WTC11 (cell line): ENCODE data around the gene EXD3. TPM values are rescaled to one million over a fixed set of nuclear protein-coding genes. Genes with fewer than 3 reads are reported as not detected.

Experiments used
- ATAC-seq: fragments of 200-7000 bp; cut with Tn5 transposase; 2 replicates; pipeline ENCODE4 v1.10.0; 2021; ENCODE audit warnings: mild to moderate bottlenecking, moderate library complexity
- CTCF ChIA-PET: fragments of 300-600 bp; sonication (Branson Sonifier 250); formaldehyde crosslinking; loops from one replicate; lab custom pipeline; 2021; ENCODE audit warnings: antibody characterized with exemption; lab: Charles Lee
- POLR2A ChIA-PET: fragments of 350-600 bp; sonication (Branson Sonifier 250); formaldehyde crosslinking; loops from one replicate; lab custom pipeline; 2021; ENCODE audit warnings: antibody characterized with exemption; lab: Charles Lee
- DNase-seq: peaks from one replicate; pipeline ENCODE4 v3.0.0; 2021; ENCODE audit warnings: low spot score
- H3K27ac Mint-ChIP-seq: 2 replicates; pipeline ENCODE4 v1.8.0; 2021; ENCODE audit warnings: mixed read lengths
- H3K27me3 Mint-ChIP-seq: 2 replicates; pipeline ENCODE4 v1.8.0; 2021; ENCODE audit warnings: low read depth, mild to moderate bottlenecking, moderate library complexity, mixed read lengths
- H3K36me3 Mint-ChIP-seq: 2 replicates; pipeline ENCODE4 v1.8.0; 2021; ENCODE audit warnings: mixed read lengths
- H3K4me1 Mint-ChIP-seq: 2 replicates; pipeline ENCODE4 v1.8.0; 2022; ENCODE audit warnings: mixed read lengths
- H3K4me3 Mint-ChIP-seq: 2 replicates; pipeline ENCODE4 v1.8.0; 2021; ENCODE audit warnings: mild to moderate bottlenecking, moderate library complexity, mixed read lengths
- H3K9me3 Mint-ChIP-seq: 2 replicates; pipeline ENCODE4 v1.8.0; 2021; ENCODE audit warnings: mixed read lengths
- ATF1 ChIP-seq: sonication (generic); formaldehyde crosslinking; IDR thresholded peaks from 2 replicates; pipeline ENCODE4 v1.8.1; 2023; ENCODE audit warnings: mild to moderate bottlenecking, moderate library complexity, missing genetic modification reagents
- CBFB ChIP-seq: sonication (generic); formaldehyde crosslinking; IDR thresholded peaks from 2 replicates; pipeline ENCODE4 v1.8.1; 2022; ENCODE audit warnings: mild to moderate bottlenecking, low read depth, missing genetic modification reagents
- CREB1 ChIP-seq: sonication (generic); formaldehyde crosslinking; IDR thresholded peaks from 2 replicates; pipeline ENCODE4 v1.8.0; 2023; ENCODE audit warnings: mild to moderate bottlenecking, missing genetic modification reagents
- CREM ChIP-seq: sonication (generic); formaldehyde crosslinking; IDR thresholded peaks from 2 replicates; pipeline ENCODE4 v1.8.1; 2022; ENCODE audit warnings: mild to moderate bottlenecking, missing genetic modification reagents, moderate library complexity
- ELF4 ChIP-seq: sonication (generic); formaldehyde crosslinking; IDR thresholded peaks from 2 replicates; pipeline ENCODE4 v1.8.1; 2022; ENCODE audit warnings: low read depth, mild to moderate bottlenecking, moderate library complexity, missing genetic modification reagents
- KAT7 ChIP-seq: sonication (generic); formaldehyde crosslinking; IDR thresholded peaks from 2 replicates; pipeline ENCODE4 v1.8.1; 2023; ENCODE audit warnings: missing genetic modification reagents, mild to moderate bottlenecking, borderline replicate concordance
- MYBL2 ChIP-seq: sonication (generic); formaldehyde crosslinking; IDR thresholded peaks from 2 replicates; pipeline ENCODE4 v1.8.1; 2023; ENCODE audit warnings: mild to moderate bottlenecking, moderate library complexity, missing genetic modification reagents
- NFE2L1 ChIP-seq: sonication (generic); formaldehyde crosslinking; IDR thresholded peaks from 2 replicates; pipeline ENCODE4 v1.8.1; 2023; ENCODE audit warnings: missing genetic modification reagents
- NR1H2 ChIP-seq: sonication (generic); formaldehyde crosslinking; IDR thresholded peaks from 2 replicates; pipeline ENCODE4 v1.9.0; 2021; ENCODE audit warnings: mild to moderate bottlenecking, moderate library complexity, missing genetic modification reagents
- PRRX2 ChIP-seq: fragments of 250-450 bp; sonication (Bioruptor Pico); IDR thresholded peaks from 2 replicates; pipeline ENCODE4 v1.8.0; 2021; ENCODE audit warnings: mild to moderate bottlenecking
- ZNF219 ChIP-seq: sonication (generic); formaldehyde crosslinking; IDR thresholded peaks from 2 replicates; pipeline ENCODE4 v1.8.0; 2023; ENCODE audit warnings: missing genetic modification reagents, mild to moderate bottlenecking, borderline replicate concordance
- total RNA-seq: library from RNA; stranded (reverse); gene quantifications from 3 replicates; pipeline ENCODE4 v1.2.3, GENCODE V29; 2021
- TF ChIP-seq, protein P1 (sequence below): sonication (generic); formaldehyde crosslinking; IDR thresholded peaks from 2 replicates; pipeline ENCODE4 v1.8.1; 2022; ENCODE audit warnings: low read depth, missing genetic modification reagents, borderline replicate concordance
- TF ChIP-seq, protein P2 (sequence below): sonication (generic); formaldehyde crosslinking; IDR thresholded peaks from 2 replicates; pipeline ENCODE4 v1.8.0; 2022; ENCODE audit warnings: mild to moderate bottlenecking, missing genetic modification reagents
- TF ChIP-seq, protein P3 (sequence below): fragments of 200-600 bp; IDR thresholded peaks from 2 replicates; pipeline ENCODE4 v1.8.0; 2022; ENCODE audit warnings: antibody characterized with exemption
- TF ChIP-seq, protein P4 (sequence below): sonication (generic); formaldehyde crosslinking; IDR thresholded peaks from 2 replicates; pipeline ENCODE4 v1.8.1; 2022; ENCODE audit warnings: mild to moderate bottlenecking, moderate library complexity, missing genetic modification reagents
- TF ChIP-seq, protein P5 (sequence below): sonication (generic); formaldehyde crosslinking; IDR thresholded peaks from 2 replicates; pipeline ENCODE4 v1.8.1; 2023; ENCODE audit warnings: mild to moderate bottlenecking, missing genetic modification reagents
- TF ChIP-seq, protein P6 (sequence below): fragments of 250-450 bp; sonication (Bioruptor Pico); IDR thresholded peaks from 2 replicates; pipeline ENCODE4 v1.9.0; 2021; ENCODE audit warnings: moderate library complexity, mild to moderate bottlenecking, inconsistent platforms, borderline replicate concordance
- TF ChIP-seq, protein P7 (sequence below): sonication (generic); formaldehyde crosslinking; IDR thresholded peaks from 2 replicates; pipeline ENCODE4 v1.8.1; 2023; ENCODE audit warnings: mild to moderate bottlenecking, moderate library complexity, missing genetic modification reagents

The EXD3 gene
- total RNA-seq, 1 experiment from 2014 or later, result 21.2 TPM

DNA sequence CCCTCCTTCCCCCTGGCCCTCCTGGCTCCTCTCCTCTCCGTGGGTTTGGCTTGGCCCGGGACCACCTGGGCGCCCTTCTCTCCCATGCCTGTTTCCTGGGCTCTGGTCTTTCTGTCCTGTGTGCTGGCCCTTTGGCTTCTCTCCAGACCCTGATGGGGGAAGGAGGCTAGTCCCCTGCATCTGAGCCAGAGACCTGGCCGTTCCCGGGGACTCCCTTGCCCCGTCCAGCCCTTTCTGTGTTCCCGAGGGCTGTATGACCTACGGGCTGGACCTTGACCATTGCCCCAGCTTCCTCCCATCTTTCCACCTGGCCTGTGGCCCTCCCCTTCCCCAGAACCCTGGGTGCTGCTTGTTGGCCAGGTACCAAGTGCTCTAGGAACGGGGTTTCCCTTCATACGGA, 159.5 kb downstream of the EXD3 start:
- DNase-seq (no peak), ATAC-seq (no peak)
- ChIA-PET POLR2A (no interaction called here), CTCF (interaction anchor here (1.5 to 1.7 kb wide), 2 partner anchors 10 to 19 kb away, joined by 4 to 6 read pairs; no protein-coding TSS in a partner anchor)
- Mint-ChIP-seq H3K27me3 (no peaks in the 10 kb centered on the region), H3K9me3 (no peaks in the 10 kb centered on the region), H3K27ac (no peak overlapping the region), H3K36me3 (peaks cover 14% of the 10 kb centered on the region), H3K4me3 (no peak overlapping the region), H3K4me1 (peaks cover 3% of the 10 kb centered on the region; the same call in 1 of the 2 replicates)
- TF ChIP-seq KAT7 (CRISPR knock-in tag) (no peak), PRRX2 (no peak), ATF1 (CRISPR knock-in tag) (no peak), NFE2L1 (CRISPR knock-in tag) (no peak), ELF4 (no peak), ZNF219 (CRISPR knock-in tag) (no peak), NR1H2 (no peak), CBFB (CRISPR knock-in tag) (no peak), MYBL2 (CRISPR knock-in tag) (no peak), CREM (CRISPR knock-in tag) (no peak)
- TF ChIP-seq, protein P1, sequence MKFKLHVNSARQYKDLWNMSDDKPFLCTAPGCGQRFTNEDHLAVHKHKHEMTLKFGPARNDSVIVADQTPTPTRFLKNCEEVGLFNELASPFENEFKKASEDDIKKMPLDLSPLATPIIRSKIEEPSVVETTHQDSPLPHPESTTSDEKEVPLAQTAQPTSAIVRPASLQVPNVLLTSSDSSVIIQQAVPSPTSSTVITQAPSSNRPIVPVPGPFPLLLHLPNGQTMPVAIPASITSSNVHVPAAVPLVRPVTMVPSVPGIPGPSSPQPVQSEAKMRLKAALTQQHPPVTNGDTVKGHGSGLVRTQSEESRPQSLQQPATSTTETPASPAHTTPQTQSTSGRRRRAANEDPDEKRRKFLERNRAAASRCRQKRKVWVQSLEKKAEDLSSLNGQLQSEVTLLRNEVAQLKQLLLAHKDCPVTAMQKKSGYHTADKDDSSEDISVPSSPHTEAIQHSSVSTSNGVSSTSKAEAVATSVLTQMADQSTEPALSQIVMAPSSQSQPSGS (CRISPR knock-in tag), result no peak
- TF ChIP-seq, protein P2, sequence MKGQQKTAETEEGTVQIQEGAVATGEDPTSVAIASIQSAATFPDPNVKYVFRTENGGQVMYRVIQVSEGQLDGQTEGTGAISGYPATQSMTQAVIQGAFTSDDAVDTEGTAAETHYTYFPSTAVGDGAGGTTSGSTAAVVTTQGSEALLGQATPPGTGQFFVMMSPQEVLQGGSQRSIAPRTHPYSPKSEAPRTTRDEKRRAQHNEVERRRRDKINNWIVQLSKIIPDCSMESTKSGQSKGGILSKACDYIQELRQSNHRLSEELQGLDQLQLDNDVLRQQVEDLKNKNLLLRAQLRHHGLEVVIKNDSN (CRISPR knock-in tag), result no peak
- TF ChIP-seq, protein P3, sequence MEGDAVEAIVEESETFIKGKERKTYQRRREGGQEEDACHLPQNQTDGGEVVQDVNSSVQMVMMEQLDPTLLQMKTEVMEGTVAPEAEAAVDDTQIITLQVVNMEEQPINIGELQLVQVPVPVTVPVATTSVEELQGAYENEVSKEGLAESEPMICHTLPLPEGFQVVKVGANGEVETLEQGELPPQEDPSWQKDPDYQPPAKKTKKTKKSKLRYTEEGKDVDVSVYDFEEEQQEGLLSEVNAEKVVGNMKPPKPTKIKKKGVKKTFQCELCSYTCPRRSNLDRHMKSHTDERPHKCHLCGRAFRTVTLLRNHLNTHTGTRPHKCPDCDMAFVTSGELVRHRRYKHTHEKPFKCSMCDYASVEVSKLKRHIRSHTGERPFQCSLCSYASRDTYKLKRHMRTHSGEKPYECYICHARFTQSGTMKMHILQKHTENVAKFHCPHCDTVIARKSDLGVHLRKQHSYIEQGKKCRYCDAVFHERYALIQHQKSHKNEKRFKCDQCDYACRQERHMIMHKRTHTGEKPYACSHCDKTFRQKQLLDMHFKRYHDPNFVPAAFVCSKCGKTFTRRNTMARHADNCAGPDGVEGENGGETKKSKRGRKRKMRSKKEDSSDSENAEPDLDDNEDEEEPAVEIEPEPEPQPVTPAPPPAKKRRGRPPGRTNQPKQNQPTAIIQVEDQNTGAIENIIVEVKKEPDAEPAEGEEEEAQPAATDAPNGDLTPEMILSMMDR, result no peak
- TF ChIP-seq, protein P4, sequence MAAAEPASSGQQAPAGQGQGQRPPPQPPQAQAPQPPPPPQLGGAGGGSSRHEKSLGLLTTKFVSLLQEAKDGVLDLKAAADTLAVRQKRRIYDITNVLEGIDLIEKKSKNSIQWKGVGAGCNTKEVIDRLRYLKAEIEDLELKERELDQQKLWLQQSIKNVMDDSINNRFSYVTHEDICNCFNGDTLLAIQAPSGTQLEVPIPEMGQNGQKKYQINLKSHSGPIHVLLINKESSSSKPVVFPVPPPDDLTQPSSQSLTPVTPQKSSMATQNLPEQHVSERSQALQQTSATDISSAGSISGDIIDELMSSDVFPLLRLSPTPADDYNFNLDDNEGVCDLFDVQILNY (CRISPR knock-in tag), result no peak
- TF ChIP-seq, protein P5, sequence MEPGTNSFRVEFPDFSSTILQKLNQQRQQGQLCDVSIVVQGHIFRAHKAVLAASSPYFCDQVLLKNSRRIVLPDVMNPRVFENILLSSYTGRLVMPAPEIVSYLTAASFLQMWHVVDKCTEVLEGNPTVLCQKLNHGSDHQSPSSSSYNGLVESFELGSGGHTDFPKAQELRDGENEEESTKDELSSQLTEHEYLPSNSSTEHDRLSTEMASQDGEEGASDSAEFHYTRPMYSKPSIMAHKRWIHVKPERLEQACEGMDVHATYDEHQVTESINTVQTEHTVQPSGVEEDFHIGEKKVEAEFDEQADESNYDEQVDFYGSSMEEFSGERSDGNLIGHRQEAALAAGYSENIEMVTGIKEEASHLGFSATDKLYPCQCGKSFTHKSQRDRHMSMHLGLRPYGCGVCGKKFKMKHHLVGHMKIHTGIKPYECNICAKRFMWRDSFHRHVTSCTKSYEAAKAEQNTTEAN, result no peak
- TF ChIP-seq, protein P6, sequence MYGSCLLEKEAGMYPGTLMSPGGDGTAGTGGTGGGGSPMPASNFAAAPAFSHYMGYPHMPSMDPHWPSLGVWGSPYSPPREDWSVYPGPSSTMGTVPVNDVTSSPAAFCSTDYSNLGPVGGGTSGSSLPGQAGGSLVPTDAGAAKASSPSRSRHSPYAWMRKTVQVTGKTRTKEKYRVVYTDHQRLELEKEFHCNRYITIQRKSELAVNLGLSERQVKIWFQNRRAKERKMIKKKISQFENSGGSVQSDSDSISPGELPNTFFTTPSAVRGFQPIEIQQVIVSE (CRISPR knock-in tag), result no peak

DNA sequence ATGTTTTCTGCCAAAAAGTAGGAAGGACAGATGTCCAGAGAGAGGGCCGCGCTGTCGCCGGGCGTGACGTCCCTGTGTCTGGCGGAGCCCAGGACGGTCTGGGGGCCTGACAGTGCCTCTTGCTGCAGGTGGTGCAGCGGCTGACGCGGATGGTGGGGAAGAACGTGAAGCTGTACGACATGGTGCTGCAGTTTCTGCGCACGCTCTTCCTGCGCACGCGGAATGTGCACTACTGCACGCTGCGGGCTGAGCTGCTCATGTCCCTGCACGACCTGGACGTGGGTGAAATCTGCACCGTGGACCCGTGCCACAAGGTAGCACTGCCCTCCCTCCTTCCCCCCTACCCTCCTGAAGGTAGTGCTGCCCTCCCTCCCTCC, 160.1 kb downstream of the EXD3 start:
- POLR2A ChIA-PET, result no interaction called here
- TF ChIP-seq, protein P7, sequence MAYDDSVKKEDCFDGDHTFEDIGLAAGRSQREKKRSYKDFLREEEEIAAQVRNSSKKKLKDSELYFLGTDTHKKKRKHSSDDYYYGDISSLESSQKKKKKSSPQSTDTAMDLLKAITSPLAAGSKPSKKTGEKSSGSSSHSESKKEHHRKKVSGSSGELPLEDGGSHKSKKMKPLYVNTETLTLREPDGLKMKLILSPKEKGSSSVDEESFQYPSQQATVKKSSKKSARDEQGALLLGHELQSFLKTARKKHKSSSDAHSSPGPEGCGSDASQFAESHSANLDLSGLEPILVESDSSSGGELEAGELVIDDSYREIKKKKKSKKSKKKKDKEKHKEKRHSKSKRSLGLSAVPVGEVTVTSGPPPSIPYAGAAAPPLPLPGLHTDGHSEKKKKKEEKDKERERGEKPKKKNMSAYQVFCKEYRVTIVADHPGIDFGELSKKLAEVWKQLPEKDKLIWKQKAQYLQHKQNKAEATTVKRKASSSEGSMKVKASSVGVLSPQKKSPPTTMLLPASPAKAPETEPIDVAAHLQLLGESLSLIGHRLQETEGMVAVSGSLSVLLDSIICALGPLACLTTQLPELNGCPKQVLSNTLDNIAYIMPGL (CRISPR knock-in tag), result no peak
- no peak for TF ChIP-seq CREB1
- TF ChIP-seq NFE2L1 (CRISPR knock-in tag), result no peak
- Mint-ChIP-seq H3K36me3 (peaks cover 14% of the 10 kb centered on the region), H3K27ac (no peak overlapping the region), H3K4me1 (peaks cover 3% of the 10 kb centered on the region; the same call in 1 of the 2 replicates), H3K4me3 (no peak overlapping the region), H3K27me3 (no peaks in the 10 kb centered on the region), H3K9me3 (no peaks in the 10 kb centered on the region)
- ATAC-seq (no peak), DNase-seq (no peak)
- CTCF ChIA-PET, result interaction anchor here (1.1 to 3.7 kb wide), 8 partner anchors 9 to 141 kb away, joined by 3 to 18 read pairs (median 4); no protein-coding TSS in a partner anchor
